A673 (cell line): ENCODE data around the gene FARP1. TPM values are rescaled to one million over a fixed set of nuclear protein-coding genes. Genes with fewer than 3 reads are reported as not detected.
A peak's percentile ranks its signal among the peaks of the same experiment; 100 is the strongest.

Experiments used
- BruUV-seq: library from RNA; stranded (reverse); fragments of 400-500 nt; replicated peaks from 2 replicates; lab custom pipeline; 2021; lab: Mats Ljungman, UMichigan
- CTCF ChIA-PET: fragments of 300-600 bp; sonication (Branson Sonifier 250); formaldehyde crosslinking; loops from one replicate; lab custom pipeline; 2022; ENCODE audit warnings: antibody characterized with exemption; lab: Charles Lee
- POLR2A ChIA-PET: fragments of 300-600 bp; sonication (Branson Sonifier 250); formaldehyde crosslinking; loops from one replicate; lab custom pipeline; 2022; ENCODE audit warnings: antibody characterized with exemption; ENCODE audit not compliant: low non-redundant PET; lab: Charles Lee
- DNase-seq: peaks from one replicate; pipeline ENCODE4 v3.0.0-alpha.2; 2015; ENCODE audit warnings: low spot score
- H3K27ac ChIP-seq: fragments of 200-600 bp; sonication (generic); 2 replicates; pipeline ENCODE4 v1.5.1; 2016; ENCODE audit warnings: mixed run types, low read depth, mild to moderate bottlenecking, mixed read lengths, antibody characterized with exemption, low read length; ENCODE audit not compliant: poor library complexity, severe bottlenecking
- H3K27me3 ChIP-seq: fragments of 200-600 bp; sonication (generic); replicated peaks from 2 replicates; pipeline ENCODE4 v1.6.1; 2017; ENCODE audit warnings: mixed run types, low read depth, mild to moderate bottlenecking, mixed read lengths, antibody characterized with exemption, low read length; ENCODE audit not compliant: insufficient read depth, poor library complexity
- H3K36me3 ChIP-seq: fragments of 200-600 bp; sonication (generic); 2 replicates; pipeline ENCODE4 v1.6.1; 2016; ENCODE audit warnings: mixed run types, mild to moderate bottlenecking, mixed read lengths, antibody characterized with exemption, low read length; ENCODE audit not compliant: insufficient read depth, poor library complexity, severe bottlenecking
- H3K4me1 ChIP-seq: fragments of 200-600 bp; sonication (generic); 2 replicates; pipeline ENCODE4 v1.6.1; 2017; ENCODE audit warnings: mixed run types, mild to moderate bottlenecking, mixed read lengths, antibody characterized with exemption, low read length; ENCODE audit not compliant: insufficient read depth, poor library complexity, severe bottlenecking
- H3K4me3 ChIP-seq: fragments of 200-600 bp; sonication (generic); 2 replicates; pipeline ENCODE4 v1.5.1; 2016; ENCODE audit warnings: low read depth, mixed run types, mild to moderate bottlenecking, mixed read lengths, low read length; ENCODE audit not compliant: poor library complexity, severe bottlenecking
- H3K9me3 ChIP-seq: fragments of 200-600 bp; sonication (generic); 2 replicates; pipeline ENCODE4 v1.6.1; 2016; ENCODE audit warnings: mixed run types, low read depth, mild to moderate bottlenecking, mixed read lengths, antibody characterized with exemption, low read length; ENCODE audit not compliant: poor library complexity, severe bottlenecking
- CTCF ChIP-seq: fragments of 300-800, 200-600 bp; sonication (generic); conservative IDR thresholded peaks from 2 replicates; pipeline ENCODE4 v1.5.1; 2017; ENCODE audit warnings: low read depth, mild to moderate bottlenecking, antibody characterized with exemption, low read length, moderate library complexity, mixed read lengths
- EZH2 ChIP-seq: fragments of 200-600 bp; sonication (generic); IDR thresholded peaks from 2 replicates; pipeline ENCODE4 v1.6.1; 2017; ENCODE audit warnings: borderline replicate concordance, low read depth, mild to moderate bottlenecking, mixed read lengths, antibody characterized with exemption, low read length; ENCODE audit not compliant: poor library complexity, severe bottlenecking
- intact Hi-C: fragments of 100-400 bp; cut with micrococcal nuclease; formaldehyde crosslinking; loops from one replicate; pipeline ENCODE4 v1.10.0; 2022; ENCODE audit not compliant: unreplicated experiment
- total RNA-seq: library from RNA; stranded (reverse); gene quantifications from 2 replicates; pipeline ENCODE4 v1.2.3, GENCODE V29; 2021

The FARP1 gene
- total RNA-seq, 1 experiment from 2014 or later, result 177 TPM

- no peak overlapping the region for H3K27ac ChIP-seq
- no peaks in the 10 kb centered on the region for H3K27me3 ChIP-seq
- no peaks in the 10 kb centered on the region for H3K36me3 ChIP-seq
- no TSS peak for BruUV-seq
- intact Hi-C loops, result no loop called here
- peaks cover 16% of the 10 kb centered on the region for H3K4me1 ChIP-seq
- DNase-seq, result no peak
- ChIA-PET CTCF (no interaction called here), POLR2A (interaction anchor here (0.7 kb wide), 1 partner anchor 26 kb away, joined by 3 read pairs; no protein-coding TSS in a partner anchor)
- H3K4me3 ChIP-seq, result no peak overlapping the region
- no peak for TF ChIP-seq EZH2
- TF ChIP-seq CTCF, result no peak
- no peaks in the 10 kb centered on the region for H3K9me3 ChIP-seq
Observed at GRCh38 chr13:98308086-98308911, 165.4 kb downstream of the FARP1 start.

- BruUV-seq, result no TSS peak
- CTCF ChIA-PET, result no interaction called here
- POLR2A ChIA-PET, result interaction anchor here (0.6 kb wide), 1 partner anchor 1765 kb away, joined by 3 read pairs; no protein-coding TSS in a partner anchor
- no peaks in the 10 kb centered on the region for H3K27me3 ChIP-seq
- no peak for TF ChIP-seq EZH2
- no peak for TF ChIP-seq CTCF
- H3K4me3 ChIP-seq, result no peak overlapping the region
- H3K4me1 ChIP-seq, result peaks cover 19% of the 10 kb centered on the region
- no peaks in the 10 kb centered on the region for H3K9me3 ChIP-seq
- intact Hi-C loops, result no loop called here
- H3K27ac ChIP-seq, result no peak overlapping the region
- H3K36me3 ChIP-seq, result no peaks in the 10 kb centered on the region
- DNase-seq, result peak; percentile 72
Observed at GRCh38 chr13:98309569-98310335, 166.9 kb downstream of the FARP1 start.

GRCh38 chr13:98310485-98311199, 167.7 kb downstream of the FARP1 start:
- POLR2A ChIA-PET, result interaction anchor here (0.6 kb wide), 1 partner anchor 1764 kb away, joined by 3 read pairs; no protein-coding TSS in a partner anchor
- BruUV-seq, result no TSS peak
- no peaks in the 10 kb centered on the region for H3K27me3 ChIP-seq
- no peak overlapping the region for H3K27ac ChIP-seq
- peaks cover 27% of the 10 kb centered on the region for H3K4me1 ChIP-seq
- DNase-seq, result no peak
- intact Hi-C loops, result no loop called here
- no peaks in the 10 kb centered on the region for H3K9me3 ChIP-seq
- H3K4me3 ChIP-seq, result no peak overlapping the region
- CTCF ChIA-PET, result no interaction called here
- no peak for TF ChIP-seq CTCF
- no peak for TF ChIP-seq EZH2
- no peaks in the 10 kb centered on the region for H3K36me3 ChIP-seq
